ENCODE results near the gene GABRB2. TPM values are rescaled to one million over a fixed set of nuclear protein-coding genes. Genes with fewer than 3 reads are reported as not detected.

GABRB2 gene
- total RNA-seq, 4 donors from 2014 or later, result 0.11 to 4.6 (median 1.3) TPM

DNA sequence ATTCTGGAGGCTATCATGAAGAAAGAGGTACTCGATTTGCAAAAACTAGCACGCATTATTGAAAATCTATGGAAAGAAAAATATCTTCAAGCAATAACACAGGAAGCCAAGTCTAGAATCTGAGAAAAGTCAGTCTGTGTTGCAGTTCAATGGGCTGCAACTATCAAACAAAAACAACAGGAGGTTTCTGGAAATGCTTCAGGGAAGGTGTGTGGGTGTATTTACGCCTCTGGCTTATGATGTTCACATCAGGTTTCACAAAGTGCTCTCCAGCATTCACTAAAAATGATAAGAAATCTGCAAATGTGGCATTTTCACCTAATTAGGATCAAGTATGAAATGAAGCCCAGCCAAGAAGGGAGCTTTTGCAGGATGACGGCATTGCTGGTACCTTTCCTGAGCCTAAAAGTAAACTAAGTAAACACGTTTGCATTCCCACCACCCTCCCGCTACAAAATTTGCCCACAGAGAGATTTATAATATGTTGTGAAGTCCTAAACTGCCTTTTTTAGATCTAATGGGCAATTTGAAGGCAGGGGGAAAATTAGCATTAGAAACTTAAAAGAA is 146.4 kb downstream of the GABRB2 start:
- peak; percentile 14 to 35 for DNase-seq
- no peaks in the 10 kb centered on the region for H3K36me3 ChIP-seq
- H3K4me1 ChIP-seq, result peaks cover 5 to 20% of the 10 kb centered on the region in 2 donors
- H3K27me3 ChIP-seq, result no peaks in the 10 kb centered on the region
- H3K27ac ChIP-seq, result peak overlapping the region in 2 of 3 donors; percentile 42 to 68
- 25 to 40% methylated on average over 6 of the region's 6 CpGs for WGBS, 2 donors
- TF ChIP-seq, protein P1, sequence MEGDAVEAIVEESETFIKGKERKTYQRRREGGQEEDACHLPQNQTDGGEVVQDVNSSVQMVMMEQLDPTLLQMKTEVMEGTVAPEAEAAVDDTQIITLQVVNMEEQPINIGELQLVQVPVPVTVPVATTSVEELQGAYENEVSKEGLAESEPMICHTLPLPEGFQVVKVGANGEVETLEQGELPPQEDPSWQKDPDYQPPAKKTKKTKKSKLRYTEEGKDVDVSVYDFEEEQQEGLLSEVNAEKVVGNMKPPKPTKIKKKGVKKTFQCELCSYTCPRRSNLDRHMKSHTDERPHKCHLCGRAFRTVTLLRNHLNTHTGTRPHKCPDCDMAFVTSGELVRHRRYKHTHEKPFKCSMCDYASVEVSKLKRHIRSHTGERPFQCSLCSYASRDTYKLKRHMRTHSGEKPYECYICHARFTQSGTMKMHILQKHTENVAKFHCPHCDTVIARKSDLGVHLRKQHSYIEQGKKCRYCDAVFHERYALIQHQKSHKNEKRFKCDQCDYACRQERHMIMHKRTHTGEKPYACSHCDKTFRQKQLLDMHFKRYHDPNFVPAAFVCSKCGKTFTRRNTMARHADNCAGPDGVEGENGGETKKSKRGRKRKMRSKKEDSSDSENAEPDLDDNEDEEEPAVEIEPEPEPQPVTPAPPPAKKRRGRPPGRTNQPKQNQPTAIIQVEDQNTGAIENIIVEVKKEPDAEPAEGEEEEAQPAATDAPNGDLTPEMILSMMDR (IDR thresholded peaks at IDR 0.05), result no peak
- no peak for TF ChIP-seq POLR2A (IDR thresholded peaks at IDR 0.05)
- no peak overlapping the region for H3K4me3 ChIP-seq (replicated peaks in 1 of 3)
- intact Hi-C loops (cut with DNase I), result no loop called here
- no peaks in the 10 kb centered on the region for H3K9me3 ChIP-seq

DNA sequence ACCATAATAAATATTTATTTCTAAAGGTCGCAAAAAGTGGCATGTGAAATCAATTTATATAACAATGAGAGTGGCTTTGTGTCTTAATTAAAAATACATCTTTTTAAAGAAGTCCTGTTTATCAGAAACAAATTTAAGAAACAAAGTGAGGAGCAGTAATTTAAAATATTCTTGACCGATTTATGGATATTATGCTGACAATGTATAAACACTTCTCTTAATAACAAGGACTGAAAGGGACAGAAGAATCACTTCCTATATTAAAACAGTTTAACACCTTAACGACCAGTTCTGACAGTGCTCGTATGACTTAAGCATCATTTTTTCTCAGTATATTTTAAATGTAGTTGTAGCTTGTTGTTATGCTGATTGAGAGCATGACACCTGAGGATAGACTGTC is 149.1 kb downstream of the GABRB2 start:
- H3K36me3 ChIP-seq, result no peaks in the 10 kb centered on the region
- no peak for DNase-seq

DNA sequence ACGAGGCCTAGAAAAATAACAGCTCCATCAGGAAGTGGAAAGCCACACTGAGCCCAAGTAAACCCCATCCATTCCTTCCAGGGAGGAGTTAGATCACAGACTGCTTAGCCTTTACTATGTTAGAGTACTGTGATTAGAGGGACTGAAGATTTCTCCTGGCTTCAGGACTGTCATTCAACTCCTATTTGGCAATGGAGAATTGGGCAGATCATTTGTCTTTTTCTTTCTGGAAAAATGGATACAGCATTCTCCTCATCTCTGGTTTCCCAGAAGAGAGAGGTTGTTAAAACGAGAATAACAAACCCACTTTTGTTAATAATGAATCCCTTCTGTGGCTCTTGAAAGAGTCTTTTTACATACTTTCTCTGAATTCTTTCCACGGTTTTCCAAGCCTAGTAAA is 150.4 kb downstream of the GABRB2 start:
- Histone ChIP-seq H3K4me1 (peaks cover 5 to 20% of the 10 kb centered on the region in 2 donors), H3K36me3 (no peaks in the 10 kb centered on the region), H3K27ac (no peak overlapping the region), H3K9me3 (no peaks in the 10 kb centered on the region), H3K27me3 (no peaks in the 10 kb centered on the region), H3K4me3 (replicated peaks in 1 of 3) (no peak overlapping the region)
- 62 to 67% methylated on average over 3 of the region's 3 CpGs for WGBS, 2 donors
- intact Hi-C loops (cut with DNase I), result no loop called here
- TF ChIP-seq POLR2A (IDR thresholded peaks at IDR 0.05), result no peak
- TF ChIP-seq, protein P1 (IDR thresholded peaks at IDR 0.05), result no peak
- no peak for DNase-seq

More for the DNA sequence above, 149.1 kb downstream of the GABRB2 start:
- intact Hi-C loops (cut with DNase I), result no loop called here
- Histone ChIP-seq H3K27ac (no peak overlapping the region), H3K9me3 (no peaks in the 10 kb centered on the region), H3K4me1 (peaks cover 5 to 20% of the 10 kb centered on the region in 2 donors), H3K4me3 (replicated peaks in 1 of 3) (no peak overlapping the region), H3K27me3 (no peaks in the 10 kb centered on the region)
- 88 to 92% methylated on average over 4 of the region's 4 CpGs for WGBS, 2 donors
- no peak for TF ChIP-seq POLR2A (IDR thresholded peaks at IDR 0.05)
- TF ChIP-seq, protein P1 (IDR thresholded peaks at IDR 0.05), result no peak

DNA sequence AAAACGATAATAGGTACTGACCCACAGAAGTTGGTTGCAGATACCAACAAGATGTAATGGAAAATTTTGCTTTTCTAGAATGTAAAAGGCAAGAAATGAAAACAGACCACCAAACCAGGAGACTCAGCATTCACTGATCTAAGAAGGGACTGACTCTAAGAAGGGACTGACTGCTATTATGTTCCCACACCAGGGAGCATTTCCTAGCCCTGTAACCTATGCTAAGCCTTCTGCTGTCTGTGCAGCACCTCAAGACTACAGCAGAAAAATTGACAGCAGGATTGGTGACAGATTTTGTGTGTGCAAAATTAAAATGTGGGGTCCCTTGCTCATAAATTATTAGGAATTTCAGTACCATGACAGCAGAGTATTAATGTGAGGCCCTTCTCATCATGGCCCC is 154.8 kb downstream of the GABRB2 start:
- Histone ChIP-seq H3K27me3 (no peaks in the 10 kb centered on the region), H3K9me3 (no peaks in the 10 kb centered on the region), H3K4me3 (replicated peaks in 1 of 3) (no peak overlapping the region), H3K27ac (no peak overlapping the region), H3K4me1 (peaks cover 0 to 9% of the 10 kb centered on the region in 2 donors), H3K36me3 (no peaks in the 10 kb centered on the region)
- intact Hi-C loops (cut with DNase I), result no loop called here
- no peak for TF ChIP-seq POLR2A (IDR thresholded peaks at IDR 0.05)
- TF ChIP-seq, protein P1 (IDR thresholded peaks at IDR 0.05), result no peak
- WGBS, 2 donors, result 85 to 93% methylated on average over 1 of the region's 1 CpG
- no peak for DNase-seq

DNA sequence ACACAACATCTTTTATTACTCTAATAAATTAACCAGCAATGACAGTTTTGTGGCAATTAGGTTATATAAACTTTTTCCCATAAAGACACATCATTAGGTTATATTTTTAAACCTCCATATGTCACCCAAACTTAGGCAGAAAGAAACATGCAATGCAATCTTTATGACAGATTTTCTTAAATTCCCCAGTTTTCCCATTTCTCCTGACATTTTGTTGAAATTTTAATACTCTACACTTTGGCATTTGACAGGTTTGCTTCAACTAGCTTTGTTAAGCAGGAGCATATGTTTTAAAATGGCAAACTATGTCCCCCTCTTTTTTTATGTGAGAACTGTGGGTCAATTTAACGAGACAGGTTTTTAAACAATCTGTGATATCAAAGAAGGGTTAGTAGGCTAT is 155.5 kb downstream of the GABRB2 start:
- intact Hi-C loops (cut with DNase I), result no loop called here
- 73 to 88% methylated on average over 1 of the region's 1 CpG for WGBS, 2 donors
- TF ChIP-seq, protein P1 (IDR thresholded peaks at IDR 0.05), result no peak
- TF ChIP-seq POLR2A (IDR thresholded peaks at IDR 0.05), result no peak
- DNase-seq, result no peak
- H3K27me3 ChIP-seq, result no peaks in the 10 kb centered on the region
- H3K4me3 ChIP-seq (replicated peaks in 1 of 3), result no peak overlapping the region
- no peaks in the 10 kb centered on the region for H3K36me3 ChIP-seq
- H3K27ac ChIP-seq, result no peak overlapping the region
- peaks cover 0 to 7% of the 10 kb centered on the region in 2 donors for H3K4me1 ChIP-seq
- no peaks in the 10 kb centered on the region for H3K9me3 ChIP-seq
